Breast epithelium (tissue), 3 donors: ENCODE measurements around the gene RFX3.

Experiments
- CTCF ChIP-seq, 3 donors: fragments of 450-650 bp; IDR thresholded peaks; one replicate each; pipeline ENCODE4 v1.5.1; 2016 to 2017; ENCODE audit warnings: antibody characterized with exemption in 3 of 3, mild to moderate bottlenecking in 3 of 3, moderate library complexity in 3 of 3
- POLR2A ChIP-seq: fragments of 450-650 bp; IDR thresholded peaks from one replicate; pipeline ENCODE4 v1.6.1; 2016; ENCODE audit warnings: antibody characterized with exemption, mild to moderate bottlenecking, moderate library complexity
- POLR2AphosphoS5 ChIP-seq, 3 donors: sonication (generic); formaldehyde crosslinking; IDR thresholded peaks; one replicate each; pipeline ENCODE4 v1.6.1; 2017; ENCODE audit warnings: antibody characterized with exemption in 3 of 3

GRCh38 chr9:3246241-3246640 lies 279.6 kb downstream of the RFX3 start:
- TF ChIP-seq CTCF (IDR thresholded peaks at IDR 0.05) (no peak), POLR2A (no peak), POLR2AphosphoS5 (IDR thresholded peaks at IDR 0.05) (no peak)
